Measurements from ENCODE around the gene CWC27.

CWC27 gene

GRCh38 chr5:64971513-64971912, 202.8 kb downstream of the CWC27 start:
- no peaks in the 10 kb centered on the region for H4K20me1 ChIP-seq (ENCODE audit: insufficient read depth, low read length)
- H3K27ac ChIP-seq (ENCODE audit: low read depth, low read length, poor library complexity, severe bottlenecking): no peak overlapping the region
- no peaks in the 10 kb centered on the region for H3K9me2 ChIP-seq (ENCODE audit: low read depth, low read length)
- H3K4me1 ChIP-seq (ENCODE audit: insufficient read depth, low read length, severe bottlenecking): no peaks in the 10 kb centered on the region
- no peak overlapping the region for H2AFZ ChIP-seq (ENCODE audit: low read length)
- no peak overlapping the region for H3K9ac ChIP-seq (ENCODE audit: low read length)
- H3K36me3 ChIP-seq (ENCODE audit: insufficient read depth, low read length): peaks cover 6% of the 10 kb centered on the region; the same call in 1 of the 2 replicates
- TF ChIP-seq CTCF (IDR thresholded peaks at IDR 0.05; ENCODE audit: low read length): peak; percentile 47
- no peak for TF ChIP-seq EZH2 (IDR thresholded peaks at IDR 0.05; ENCODE audit: borderline replicate concordance, low read length)
- H3K4me3 ChIP-seq (ENCODE audit: low read depth, low read length, poor library complexity, severe bottlenecking): no peak overlapping the region
- H3K27me3 ChIP-seq (ENCODE audit: insufficient read depth, low read length): no peaks in the 10 kb centered on the region
- H3K9me3 ChIP-seq (ENCODE audit: low read length): no peaks in the 10 kb centered on the region
- H3F3A ChIP-seq (ENCODE audit: insufficient read depth, low read length): no peaks in the 10 kb centered on the region
- H3K79me2 ChIP-seq (ENCODE audit: insufficient read depth, low read length): no peaks in the 10 kb centered on the region
- no peak overlapping the region for H3K4me2 ChIP-seq (ENCODE audit: low read length)

- no peaks in the 10 kb centered on the region for H3K79me2 ChIP-seq (ENCODE audit: insufficient read depth, low read length)
- no peaks in the 10 kb centered on the region for H3K4me1 ChIP-seq (ENCODE audit: insufficient read depth, low read length, severe bottlenecking)
- no peaks in the 10 kb centered on the region for H3F3A ChIP-seq (ENCODE audit: insufficient read depth, low read length)
- TF ChIP-seq CTCF (IDR thresholded peaks at IDR 0.05; ENCODE audit: low read length): no peak
- no peak for TF ChIP-seq EZH2 (IDR thresholded peaks at IDR 0.05; ENCODE audit: borderline replicate concordance, low read length)
- no peaks in the 10 kb centered on the region for H3K9me3 ChIP-seq (ENCODE audit: low read length)
- no peak overlapping the region for H3K4me3 ChIP-seq (ENCODE audit: low read depth, low read length, poor library complexity, severe bottlenecking)
- no peaks in the 10 kb centered on the region for H3K27me3 ChIP-seq (ENCODE audit: insufficient read depth, low read length)
- no peak overlapping the region for H3K27ac ChIP-seq (ENCODE audit: low read depth, low read length, poor library complexity, severe bottlenecking)
- H4K20me1 ChIP-seq (ENCODE audit: insufficient read depth, low read length): no peaks in the 10 kb centered on the region
- H3K9me2 ChIP-seq (ENCODE audit: low read depth, low read length): no peaks in the 10 kb centered on the region
- H3K9ac ChIP-seq (ENCODE audit: low read length): no peak overlapping the region
- peaks cover 6% of the 10 kb centered on the region; the same call in 1 of the 2 replicates for H3K36me3 ChIP-seq (ENCODE audit: insufficient read depth, low read length)
- no peak overlapping the region for H3K4me2 ChIP-seq (ENCODE audit: low read length)
- no peak overlapping the region for H2AFZ ChIP-seq (ENCODE audit: low read length)
Observed at GRCh38 chr5:64971990-64972389, 203.3 kb downstream of the CWC27 start.

- Histone ChIP-seq H2AFZ (ENCODE audit: low read length) (no peak overlapping the region), H3K9ac (ENCODE audit: low read length) (no peak overlapping the region), H3K9me2 (ENCODE audit: low read depth, low read length) (no peaks in the 10 kb centered on the region), H3K4me1 (ENCODE audit: insufficient read depth, low read length, severe bottlenecking) (no peaks in the 10 kb centered on the region), H3K36me3 (ENCODE audit: insufficient read depth, low read length) (peaks cover 6% of the 10 kb centered on the region; the same call in 1 of the 2 replicates), H3K27me3 (ENCODE audit: insufficient read depth, low read length) (no peaks in the 10 kb centered on the region), H3F3A (ENCODE audit: insufficient read depth, low read length) (no peaks in the 10 kb centered on the region), H3K9me3 (ENCODE audit: low read length) (no peaks in the 10 kb centered on the region), H3K27ac (ENCODE audit: low read depth, low read length, poor library complexity, severe bottlenecking) (no peak overlapping the region), H4K20me1 (ENCODE audit: insufficient read depth, low read length) (no peaks in the 10 kb centered on the region), H3K4me2 (ENCODE audit: low read length) (no peak overlapping the region), H3K79me2 (ENCODE audit: insufficient read depth, low read length) (no peaks in the 10 kb centered on the region), H3K4me3 (ENCODE audit: low read depth, low read length, poor library complexity, severe bottlenecking) (no peak overlapping the region)
- TF ChIP-seq EZH2 (IDR thresholded peaks at IDR 0.05; ENCODE audit: borderline replicate concordance, low read length): no peak
- no peak for TF ChIP-seq CTCF (IDR thresholded peaks at IDR 0.05; ENCODE audit: low read length)
Observed at GRCh38 chr5:64972591-64972990, 203.9 kb downstream of the CWC27 start.
